GM19324 (cell line): Measurements from ENCODE around the gene MAPK10.
A peak's percentile ranks its signal among the peaks of the same experiment; 100 is the strongest.

ENCODE experiments used
- ATAC-seq: cut with Tn5 transposase; IDR thresholded peaks from one replicate; pipeline ENCODE4 v1.9.1; 2021; ENCODE audit warnings: mild to moderate bottlenecking, moderate library complexity; ENCODE audit not compliant: unreplicated experiment, low FRiP score

MAPK10 gene

DNA sequence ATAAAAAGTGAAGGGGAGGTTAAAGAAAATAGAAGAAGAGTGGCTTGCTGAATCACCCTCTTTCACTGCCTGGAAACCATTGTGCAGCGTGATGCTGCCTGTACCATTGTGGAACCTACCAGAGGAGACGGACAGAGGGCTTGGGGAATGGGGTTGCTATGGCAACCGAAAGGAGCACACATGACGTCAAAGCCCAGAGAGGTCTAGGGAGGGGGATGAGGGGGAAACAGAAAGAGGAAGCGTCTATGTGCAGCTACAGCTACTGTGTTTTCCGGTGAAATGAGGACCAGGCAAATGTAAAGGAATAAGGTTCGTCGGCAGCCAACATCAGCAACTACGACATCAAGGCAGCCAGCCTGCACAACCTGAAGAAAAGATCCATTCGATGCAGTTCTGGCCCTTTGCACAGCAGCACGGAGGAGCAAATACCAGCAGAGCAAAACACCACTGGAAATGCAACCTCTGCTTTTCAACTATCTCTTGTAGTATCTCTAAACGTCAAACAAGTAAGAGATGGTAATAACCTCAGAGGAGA is at the start of gene MAPK10:
Gene MAPK10, minus strand, starts transcription at position 110 of the 535 bp plus-strand sequence.
- ATAC-seq, result peak; percentile 93

DNA sequence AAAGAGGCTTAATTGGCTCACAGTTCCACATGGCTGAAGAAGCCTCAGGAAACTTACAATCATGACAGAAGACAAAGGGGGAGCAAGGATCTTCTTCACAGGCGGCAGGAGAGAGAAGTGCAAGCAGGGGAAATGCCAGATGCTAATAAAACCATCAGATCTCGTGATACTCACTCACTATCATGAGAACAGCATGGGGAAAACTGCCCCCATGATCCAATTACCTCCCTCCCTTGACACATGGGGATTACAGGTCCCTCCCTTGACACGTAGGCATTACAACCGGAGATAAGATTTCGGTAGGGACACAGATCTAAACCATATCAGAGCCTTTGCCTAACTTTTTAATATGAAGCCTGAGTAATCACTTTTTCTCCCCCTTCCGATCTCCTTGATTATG is 43.7 kb upstream of the MAPK10 start:
- no peak for ATAC-seq

DNA sequence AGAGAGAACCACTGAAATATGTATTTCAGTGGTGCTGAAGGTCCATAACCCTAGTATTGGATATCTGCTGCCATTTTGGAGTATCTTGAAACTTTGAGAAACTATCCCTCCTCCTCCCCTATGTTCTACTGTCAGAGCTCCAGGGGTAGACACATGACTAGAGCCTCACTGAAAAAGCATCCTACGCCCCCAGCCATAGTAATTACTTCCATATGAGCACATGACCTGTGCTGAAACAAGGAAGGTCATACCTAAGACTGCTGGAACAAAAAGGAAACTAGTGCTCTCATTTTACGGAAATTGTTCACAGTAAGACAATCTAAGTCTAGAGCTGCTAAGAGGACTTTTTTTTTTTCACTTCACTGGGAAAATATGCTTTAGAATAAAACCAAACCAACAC is 42.0 kb upstream of the MAPK10 start:
- no peak for ATAC-seq

DNA sequence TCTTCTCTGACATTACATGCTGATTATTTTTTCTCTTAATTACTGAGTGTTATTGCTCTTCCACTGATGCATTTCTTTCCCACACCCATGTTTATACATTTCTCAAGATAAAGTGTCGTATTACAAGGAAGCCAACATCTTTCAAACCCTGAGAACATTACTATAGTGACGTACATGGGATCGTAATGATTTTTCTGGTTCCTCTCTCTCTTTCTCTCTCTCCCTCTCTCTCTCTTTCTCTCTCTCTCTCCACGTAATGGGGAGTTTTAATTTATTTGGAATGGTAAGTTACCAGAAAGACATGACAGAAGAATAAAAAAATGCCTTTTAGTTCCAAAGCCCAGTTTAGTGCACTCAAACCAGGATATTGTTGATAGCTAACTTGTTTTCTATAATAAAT is 40.4 kb upstream of the MAPK10 start:
- no peak for ATAC-seq

DNA sequence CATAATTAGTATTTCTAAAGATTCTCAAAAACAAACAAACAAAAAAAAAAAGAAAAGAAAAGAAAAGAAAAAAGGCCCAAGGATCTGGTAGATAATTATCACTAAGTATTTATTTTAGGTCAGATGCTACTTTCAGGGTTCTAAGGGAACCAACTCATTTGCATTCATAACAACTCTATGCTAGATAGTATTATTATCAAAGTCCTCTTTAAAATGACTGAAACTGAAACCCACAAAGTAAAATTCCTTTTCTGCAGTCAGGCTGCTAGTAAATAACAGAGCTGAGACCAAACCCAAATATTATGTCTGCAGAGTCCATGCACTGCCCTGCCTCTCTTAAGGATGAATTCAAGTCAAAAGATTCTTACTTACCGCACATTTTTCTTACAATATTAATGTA is 38.3 kb upstream of the MAPK10 start:
- peak; percentile 73 for ATAC-seq

DNA sequence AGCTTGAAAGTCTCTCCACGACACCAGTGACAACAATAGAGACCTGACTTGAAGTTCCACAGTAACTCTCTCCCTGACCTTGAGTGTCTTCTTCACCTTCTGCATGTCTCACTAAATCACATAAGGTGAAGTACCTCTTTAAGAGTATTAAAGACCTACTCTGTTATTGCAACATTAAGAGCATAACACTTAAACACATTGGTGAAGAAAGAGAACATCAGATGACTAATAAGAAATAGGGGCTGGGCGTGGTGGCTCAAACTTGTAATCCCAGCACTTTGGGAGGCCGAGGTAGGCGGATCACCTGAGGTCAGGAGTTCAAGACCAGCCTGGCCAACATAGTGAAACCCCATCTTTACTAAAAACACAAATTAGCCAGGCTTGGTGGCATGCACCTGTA is 33.9 kb upstream of the MAPK10 start:
- ATAC-seq, result no peak

DNA sequence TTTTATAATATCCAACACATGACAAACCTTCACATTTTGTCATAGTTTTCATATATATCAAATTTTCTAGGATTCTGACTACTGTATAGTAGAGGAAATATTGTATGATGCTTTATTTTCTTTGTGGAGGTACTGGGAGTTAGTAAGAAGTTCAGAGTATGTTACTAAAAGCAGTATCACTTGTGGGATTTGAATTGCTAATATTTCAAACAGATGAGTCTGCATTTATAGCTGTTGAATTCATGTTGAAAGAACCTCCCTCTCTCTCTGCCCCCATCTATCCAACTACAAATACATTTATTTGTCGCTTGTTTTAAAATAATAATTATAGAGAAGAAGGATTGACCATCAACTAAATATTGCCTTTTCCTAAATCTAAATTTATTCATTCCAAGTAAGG is 29.8 kb upstream of the MAPK10 start:
- no peak for ATAC-seq

DNA sequence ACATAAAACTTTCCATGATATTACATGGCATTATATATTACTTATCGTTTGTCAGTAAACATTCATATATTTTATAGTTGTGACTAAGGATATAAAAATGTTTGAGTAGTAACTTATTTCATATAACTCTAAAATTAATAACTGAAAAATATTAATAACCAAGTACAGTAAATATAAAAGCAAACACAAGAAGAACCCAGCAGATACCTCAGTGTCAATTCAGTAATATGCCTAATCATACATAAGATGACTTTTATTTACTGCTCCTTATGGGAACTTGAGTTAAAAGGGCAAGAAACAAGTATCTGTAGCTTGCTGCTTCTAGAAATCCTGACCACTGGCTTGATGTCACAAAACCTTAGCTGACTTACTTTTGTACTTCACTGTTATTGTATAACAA is 28.4 kb upstream of the MAPK10 start:
- no peak for ATAC-seq

- no peak for ATAC-seq
These were observed 27.1 kb upstream of the MAPK10 start for GRCh38 chr4:86386817-86387415.

- ATAC-seq, result no peak
These were observed 26.3 kb upstream of the MAPK10 start for GRCh38 chr4:86386201-86386600.

- no peak for ATAC-seq
These were observed 21.6 kb upstream of the MAPK10 start for GRCh38 chr4:86381431-86381830.

DNA sequence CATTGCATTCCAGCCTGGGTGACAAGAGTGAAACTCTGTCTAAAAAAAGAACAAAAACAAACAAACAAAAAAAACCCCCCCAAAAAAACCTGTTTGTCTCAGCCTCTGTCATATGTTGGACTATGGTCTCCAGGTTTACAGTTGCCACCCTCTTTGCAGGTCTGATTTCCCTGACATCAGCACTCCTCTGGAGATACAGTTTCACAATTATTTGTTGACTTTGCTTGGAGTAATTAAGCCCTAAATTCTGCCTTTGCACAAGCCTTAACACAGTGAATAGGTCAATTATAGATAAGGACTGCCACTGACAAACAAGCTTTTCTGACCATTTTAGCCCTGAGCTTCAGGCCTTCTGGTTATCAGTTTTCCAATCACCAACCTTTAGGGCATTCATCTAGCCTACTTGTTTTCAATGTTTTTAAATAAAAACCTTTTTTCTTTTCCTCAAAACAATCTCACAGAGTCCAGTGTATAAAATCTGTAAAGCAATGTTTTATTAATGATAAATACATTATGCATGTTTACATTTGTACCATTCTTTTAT is 20.4 kb upstream of the MAPK10 start:
- ATAC-seq, result no peak

GRCh38 chr4:86376850-86377249 is 17.0 kb upstream of the MAPK10 start:
- ATAC-seq, result no peak

DNA sequence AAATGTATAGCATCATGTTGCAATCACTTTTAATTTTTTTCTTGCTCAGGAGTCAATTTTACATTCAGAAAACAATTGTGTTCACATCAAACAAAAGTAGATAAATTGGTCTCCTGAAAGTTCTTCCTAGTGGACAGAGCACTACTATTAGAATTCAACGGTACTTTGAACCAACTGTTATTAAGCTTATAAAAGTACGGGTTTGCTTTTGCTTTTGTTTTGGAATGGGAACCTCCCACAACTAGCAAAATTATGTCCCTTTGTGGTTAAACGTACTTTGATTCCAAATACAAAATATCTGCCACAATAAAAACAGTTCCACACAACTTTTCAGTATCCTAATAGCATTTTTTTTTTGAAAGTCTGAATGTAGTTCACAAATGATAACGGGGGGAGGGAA is 8.6 kb upstream of the MAPK10 start:
- no peak for ATAC-seq

DNA sequence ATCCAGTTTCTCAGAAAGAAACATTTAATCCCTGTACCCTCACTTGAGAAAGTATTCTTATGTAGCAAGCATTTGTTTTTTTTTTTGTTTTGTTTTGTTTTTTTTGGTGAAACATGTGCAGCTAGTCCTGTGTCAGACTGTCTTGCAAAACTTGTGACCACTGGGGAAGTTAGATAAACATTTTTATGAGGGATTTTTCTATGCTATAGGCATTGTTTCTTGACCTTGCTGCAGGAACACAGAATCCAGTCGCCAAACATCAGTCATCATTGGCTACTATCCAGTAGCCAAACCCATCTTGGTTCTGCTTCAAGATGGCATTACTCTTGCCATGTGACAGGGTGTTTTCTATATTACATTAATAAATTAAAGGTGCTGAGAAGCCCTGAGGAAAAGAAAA is 7.7 kb upstream of the MAPK10 start:
- ATAC-seq, result no peak

DNA sequence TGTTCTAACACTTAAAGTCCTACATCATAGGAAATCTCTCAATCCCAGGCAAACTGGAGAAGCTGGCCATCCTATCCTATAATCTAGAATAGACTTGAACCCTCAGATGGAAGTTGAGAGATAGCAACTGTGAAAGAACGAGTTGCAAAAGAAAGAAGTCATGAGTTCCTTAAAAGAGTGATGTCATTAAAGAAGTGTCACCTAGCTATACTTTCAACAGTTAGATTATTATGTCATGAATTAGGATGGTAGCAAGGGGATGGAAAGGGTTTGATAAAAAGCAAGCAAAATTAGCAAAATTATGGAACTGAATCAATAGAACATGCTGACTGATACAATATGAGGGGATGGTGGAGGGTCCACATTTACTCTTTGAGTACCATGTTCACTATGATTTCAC is 7.1 kb upstream of the MAPK10 start:
- ATAC-seq, result no peak

- ATAC-seq, result no peak
These were observed 2.7 kb upstream of the MAPK10 start for GRCh38 chr4:86362510-86362909.

DNA sequence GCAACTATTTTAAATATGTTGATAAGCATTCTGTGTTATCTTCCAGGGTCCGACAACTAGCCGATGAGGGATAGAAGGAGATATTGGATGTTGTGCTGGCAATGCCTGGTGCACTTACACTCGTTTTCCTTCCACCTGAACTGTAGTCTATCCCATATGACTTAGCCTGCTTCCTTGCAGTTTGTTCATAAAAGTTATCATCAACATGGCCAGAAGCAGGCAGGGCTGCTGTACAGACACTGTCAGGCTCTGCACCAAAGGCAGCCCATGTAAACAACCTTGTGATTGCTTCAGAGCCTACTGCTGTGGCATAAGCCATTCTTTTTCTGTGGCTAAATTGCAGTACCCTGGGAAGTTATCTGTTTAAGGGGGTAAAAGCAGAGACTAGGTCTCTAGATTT is 1.6 kb downstream of the MAPK10 start:
- no peak for ATAC-seq

- no peak for ATAC-seq
These were observed 2.2 kb downstream of the MAPK10 start for GRCh38 chr4:86357608-86358007.

- no peak for ATAC-seq
These were observed 3.2 kb downstream of the MAPK10 start for GRCh38 chr4:86356425-86357210.

GRCh38 chr4:86354390-86354789 is 5.5 kb downstream of the MAPK10 start:
- no peak for ATAC-seq

GRCh38 chr4:86346320-86346719 is 13.5 kb downstream of the MAPK10 start:
- ATAC-seq, result no peak
